Activated T-cell treated with anti-CD3 and anti-CD28 coated beads for 1 hour (primary cell): ENCODE data around the gene ANKRD20A1.
"Not testable (repeated sequence)": the region's sequence is repeated elsewhere in the genome, so short reads cannot be mapped to it uniquely, and the experiment has no call there.

Source experiments
- DNase-seq: peaks from one replicate; pipeline ENCODE4 v3.0.0-alpha.2; 2020; ENCODE audit warnings: low read depth

Gene ANKRD20A1

GRCh38 chr9:67858871-67859270 is at the start of gene ANKRD20A1:
Gene ANKRD20A1 (plus strand): TSS chr9:67858931. CDS start chr9:67859427, 496 bp downstream.
- DNase-seq = not testable (repeated sequence)

DNA sequence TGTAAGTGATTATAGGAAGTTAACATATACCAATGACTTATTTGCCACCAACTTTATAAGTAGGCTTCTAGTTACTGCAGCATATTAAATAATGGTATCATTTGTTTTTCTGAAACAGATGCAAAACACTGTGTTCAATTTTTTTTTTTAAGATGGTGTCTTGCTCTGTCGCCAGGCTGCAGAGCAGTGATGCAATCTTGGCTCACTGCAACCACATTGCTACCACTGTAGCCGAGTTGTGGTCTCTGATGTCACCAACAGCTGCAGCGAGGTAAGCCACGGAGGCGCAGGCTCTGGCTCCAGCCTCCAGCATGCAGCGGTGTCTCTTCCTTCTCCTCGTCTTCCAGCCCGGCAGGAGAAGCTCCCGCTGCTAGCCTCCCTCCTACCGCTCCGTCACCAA is 26.6 kb upstream of the ANKRD20A1 start:
- DNase-seq = not testable (repeated sequence)
